Measurements from ENCODE around the gene SLC6A8. TPM values are rescaled to one million over a fixed set of nuclear protein-coding genes. Genes with fewer than 3 reads are reported as not detected.
"Not testable (repeated sequence)": the region's sequence is repeated elsewhere in the genome, so short reads cannot be mapped to it uniquely, and the experiment has no call there.

The SLC6A8 gene
- total RNA-seq, 1 donor = 19.5 TPM

DNA sequence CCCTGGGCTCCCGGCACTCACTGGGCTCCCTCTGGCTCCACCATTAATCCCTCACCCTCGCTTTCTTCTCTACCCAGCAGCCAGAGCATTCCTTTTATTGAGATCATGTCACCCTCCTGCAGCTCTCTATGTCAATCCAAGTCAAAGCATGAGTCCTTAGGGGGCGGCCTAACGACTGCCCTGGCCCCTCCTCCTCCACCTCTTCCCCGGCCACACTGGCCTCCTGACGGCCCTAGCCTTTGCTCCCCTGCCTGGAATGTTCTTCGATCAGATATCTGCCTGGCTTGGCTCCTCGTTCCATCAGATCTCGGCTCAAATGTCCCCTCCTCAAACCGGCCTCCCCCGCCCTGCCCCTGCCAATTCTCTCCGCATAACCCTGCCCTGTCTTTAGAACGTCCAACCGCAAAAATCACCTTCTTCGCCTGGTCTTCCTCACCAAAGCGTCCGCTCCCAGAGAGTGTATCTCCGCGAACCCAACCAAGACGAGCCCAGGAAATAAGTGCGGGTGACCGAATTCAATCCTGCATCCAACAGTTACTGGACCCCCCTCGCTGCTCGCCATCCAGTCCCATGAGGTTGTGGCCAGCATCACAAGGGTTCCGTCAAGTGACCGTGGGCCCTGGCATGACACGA is 13.4 kb upstream of the SLC6A8 start:
- Histone ChIP-seq H4K20me1 (ENCODE audit: insufficient read depth, low read length) (no peaks in the 10 kb centered on the region), H3K79me2 (ENCODE audit: insufficient read depth, low read length) (no peaks in the 10 kb centered on the region), H3K9me3 (ENCODE audit: low read depth, low read length) (no peaks in the 10 kb centered on the region), H3K4me2 (ENCODE audit: insufficient read depth, low read length) (no peak overlapping the region), H3K4me3 (ENCODE audit: insufficient read depth, low read length) (no peak overlapping the region), H2AFZ (ENCODE audit: low read length) (no peak overlapping the region), H3K27me3 (ENCODE audit: insufficient read depth, low read length) (peaks cover 9% of the 10 kb centered on the region), H3K27ac (ENCODE audit: low read depth, low read length) (no peak overlapping the region), H3K4me1 (ENCODE audit: insufficient read depth, low read length) (no peaks in the 10 kb centered on the region), H3K36me3 (ENCODE audit: insufficient read depth, low read length) (no peaks in the 10 kb centered on the region)
- TF ChIP-seq, protein P1, sequence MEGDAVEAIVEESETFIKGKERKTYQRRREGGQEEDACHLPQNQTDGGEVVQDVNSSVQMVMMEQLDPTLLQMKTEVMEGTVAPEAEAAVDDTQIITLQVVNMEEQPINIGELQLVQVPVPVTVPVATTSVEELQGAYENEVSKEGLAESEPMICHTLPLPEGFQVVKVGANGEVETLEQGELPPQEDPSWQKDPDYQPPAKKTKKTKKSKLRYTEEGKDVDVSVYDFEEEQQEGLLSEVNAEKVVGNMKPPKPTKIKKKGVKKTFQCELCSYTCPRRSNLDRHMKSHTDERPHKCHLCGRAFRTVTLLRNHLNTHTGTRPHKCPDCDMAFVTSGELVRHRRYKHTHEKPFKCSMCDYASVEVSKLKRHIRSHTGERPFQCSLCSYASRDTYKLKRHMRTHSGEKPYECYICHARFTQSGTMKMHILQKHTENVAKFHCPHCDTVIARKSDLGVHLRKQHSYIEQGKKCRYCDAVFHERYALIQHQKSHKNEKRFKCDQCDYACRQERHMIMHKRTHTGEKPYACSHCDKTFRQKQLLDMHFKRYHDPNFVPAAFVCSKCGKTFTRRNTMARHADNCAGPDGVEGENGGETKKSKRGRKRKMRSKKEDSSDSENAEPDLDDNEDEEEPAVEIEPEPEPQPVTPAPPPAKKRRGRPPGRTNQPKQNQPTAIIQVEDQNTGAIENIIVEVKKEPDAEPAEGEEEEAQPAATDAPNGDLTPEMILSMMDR (IDR thresholded peaks at IDR 0.05; ENCODE audit: extremely low read depth, low read depth, low read length) = no peak
- DNase-seq (ENCODE audit: insufficient read length, low spot score, missing footprints) = peak; percentile 63

DNA sequence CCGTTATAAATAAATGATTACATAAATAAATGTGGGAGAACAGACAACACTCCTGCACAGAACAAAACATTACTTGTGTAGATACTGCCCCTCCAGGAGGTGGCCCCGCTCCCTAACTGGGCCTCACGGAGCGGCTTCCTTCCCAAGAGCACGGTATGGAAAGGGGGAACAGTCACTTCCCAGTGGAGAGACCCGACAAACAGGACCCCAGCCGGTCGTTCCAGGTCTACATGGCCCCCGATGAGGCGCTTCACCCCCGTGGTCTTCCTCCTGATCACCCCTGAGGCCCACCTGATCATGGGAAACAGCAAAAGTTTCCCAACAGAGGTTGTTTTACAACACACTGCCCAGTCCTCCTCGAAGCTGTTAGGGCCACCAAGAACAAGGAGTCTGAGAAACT is 6.6 kb upstream of the SLC6A8 start:
- Histone ChIP-seq H3K27me3 (ENCODE audit: insufficient read depth, low read length) (no peaks in the 10 kb centered on the region), H3K79me2 (ENCODE audit: insufficient read depth, low read length) (no peaks in the 10 kb centered on the region), H2AFZ (ENCODE audit: low read length) (no peak overlapping the region), H3K36me3 (ENCODE audit: insufficient read depth, low read length) (no peaks in the 10 kb centered on the region), H3K4me1 (ENCODE audit: insufficient read depth, low read length) (no peaks in the 10 kb centered on the region), H3K27ac (ENCODE audit: low read depth, low read length) (no peak overlapping the region), H3K9me3 (ENCODE audit: low read depth, low read length) (no peaks in the 10 kb centered on the region), H3K4me3 (ENCODE audit: insufficient read depth, low read length) (no peak overlapping the region), H4K20me1 (ENCODE audit: insufficient read depth, low read length) (no peaks in the 10 kb centered on the region), H3K4me2 (ENCODE audit: insufficient read depth, low read length) (no peak overlapping the region)
- TF ChIP-seq, protein P1 (IDR thresholded peaks at IDR 0.05; ENCODE audit: extremely low read depth, low read depth, low read length) = no peak
- DNase-seq (ENCODE audit: insufficient read length, low spot score, missing footprints) = peak; percentile 52

DNA sequence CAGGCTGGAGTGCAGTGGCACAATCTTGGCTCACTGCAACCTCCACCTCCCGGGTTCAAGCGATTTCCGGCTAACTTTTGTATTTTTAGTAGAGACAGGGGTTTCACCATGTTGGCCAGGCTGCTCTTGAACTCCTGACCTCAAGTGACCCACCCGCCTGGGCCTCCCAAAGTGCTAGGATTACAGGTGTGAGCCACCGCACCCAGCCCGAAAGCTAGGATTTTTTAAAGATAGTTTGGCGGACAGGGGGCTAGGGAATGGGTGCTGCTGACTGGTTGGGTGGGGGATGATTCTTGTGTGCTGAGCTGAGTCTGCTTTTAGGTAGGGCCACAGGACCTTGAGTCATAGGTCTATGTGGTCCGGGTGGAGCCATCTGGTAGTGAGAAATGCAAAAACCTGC is 4.2 kb upstream of the SLC6A8 start:
- not testable (repeated sequence) for H3K4me1 ChIP-seq (ENCODE audit: insufficient read depth, low read length); H3K9me3 ChIP-seq (ENCODE audit: low read depth, low read length); H3K4me2 ChIP-seq (ENCODE audit: insufficient read depth, low read length); H3K4me3 ChIP-seq (ENCODE audit: insufficient read depth, low read length); H3K27me3 ChIP-seq (ENCODE audit: insufficient read depth, low read length); H2AFZ ChIP-seq (ENCODE audit: low read length); H3K36me3 ChIP-seq (ENCODE audit: insufficient read depth, low read length); H3K27ac ChIP-seq (ENCODE audit: low read depth, low read length); H4K20me1 ChIP-seq (ENCODE audit: insufficient read depth, low read length); H3K79me2 ChIP-seq (ENCODE audit: insufficient read depth, low read length)
- DNase-seq (ENCODE audit: insufficient read length, low spot score, missing footprints) = peak; percentile 36

DNA sequence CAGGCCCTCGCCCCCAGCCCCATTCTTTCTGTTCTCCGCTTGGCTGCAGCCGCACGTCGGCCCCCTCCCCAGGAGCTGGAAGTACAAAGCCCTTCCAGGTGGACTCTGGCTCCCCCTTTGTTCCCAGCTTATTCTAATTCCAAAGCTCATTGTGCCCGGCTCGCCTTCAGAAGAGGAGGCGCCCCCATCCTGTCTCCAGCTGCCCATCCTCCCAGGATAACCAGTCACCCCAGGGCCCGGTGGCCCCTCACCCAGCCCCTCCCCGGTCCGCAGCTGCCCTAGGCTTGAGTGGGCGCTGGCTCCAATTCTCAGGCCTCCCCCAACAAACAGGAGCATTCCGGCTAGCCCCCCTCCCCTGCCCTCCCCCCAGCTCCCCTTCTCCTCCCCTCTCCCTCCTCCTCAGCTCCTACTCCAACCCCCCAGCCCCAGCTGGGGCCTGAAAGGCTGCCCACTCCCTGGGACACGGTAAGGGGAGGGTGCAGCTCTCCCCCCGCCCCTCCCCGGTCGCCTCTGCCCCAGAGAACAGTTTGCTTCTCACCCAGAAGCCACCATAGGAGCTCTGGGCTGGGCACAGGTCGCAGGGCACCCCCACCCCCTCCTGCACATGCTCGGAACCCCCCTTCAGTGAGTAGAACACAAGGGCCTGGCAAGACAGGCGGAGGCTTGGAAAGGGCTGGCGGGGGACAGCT is 3.1 kb upstream of the SLC6A8 start:
- H3K36me3 ChIP-seq (ENCODE audit: insufficient read depth, low read length) = no peaks in the 10 kb centered on the region
- no peaks in the 10 kb centered on the region for H3K27me3 ChIP-seq (ENCODE audit: insufficient read depth, low read length)
- peak; percentile 46 for DNase-seq (ENCODE audit: insufficient read length, low spot score, missing footprints)
- H3K4me2 ChIP-seq (ENCODE audit: insufficient read depth, low read length) = no peak overlapping the region
- no peak overlapping the region for H3K4me3 ChIP-seq (ENCODE audit: insufficient read depth, low read length)
- H3K9me3 ChIP-seq (ENCODE audit: low read depth, low read length) = no peaks in the 10 kb centered on the region
- H3K27ac ChIP-seq (ENCODE audit: low read depth, low read length) = no peak overlapping the region
- TF ChIP-seq, protein P1 (IDR thresholded peaks at IDR 0.05; ENCODE audit: extremely low read depth, low read depth, low read length) = no peak
- peaks cover 2% of the 10 kb centered on the region for H4K20me1 ChIP-seq (ENCODE audit: insufficient read depth, low read length)
- H3K4me1 ChIP-seq (ENCODE audit: insufficient read depth, low read length) = no peaks in the 10 kb centered on the region
- H3K79me2 ChIP-seq (ENCODE audit: insufficient read depth, low read length) = no peaks in the 10 kb centered on the region
- no peak overlapping the region for H2AFZ ChIP-seq (ENCODE audit: low read length)

All from osteoblast (primary cell).